PFSK-1 (cell line): ENCODE data around the gene WDR62.

ENCODE experiments used
- FOXP2 ChIP-seq: optimal IDR thresholded peaks from 2 replicates; pipeline ENCODE3; 2011; ENCODE audit warnings: borderline replicate concordance, control low read depth, inconsistent platforms; ENCODE audit not compliant: insufficient read depth; ENCODE audit errors: extremely low read length, extremely low read depth
- POLR2AphosphoS5 ChIP-seq: IDR thresholded peaks from 2 replicates; pipeline ENCODE4 v1.6.1; 2012; ENCODE audit warnings: low read depth, mild to moderate bottlenecking, control low read depth, low read length, moderate library complexity
- REST ChIP-seq, 2 experiments: IDR thresholded peaks; 2 replicates each; pipeline versions ENCODE4 v1.6.1 to v1.8.0; 2011 to 2012; ENCODE audit warnings: low read depth in 2 of 2, low read length in 2 of 2, control low read depth in 1 of 2, inconsistent platforms in 1 of 2, mild to moderate bottlenecking in 1 of 2, moderate library complexity in 1 of 2; ENCODE audit not compliant: insufficient read depth in 1 of 2
- SIN3A ChIP-seq: IDR thresholded peaks from 2 replicates; pipeline ENCODE4 v1.6.1; 2012; ENCODE audit warnings: mild to moderate bottlenecking, low read length, moderate library complexity, borderline replicate concordance; ENCODE audit not compliant: insufficient read depth
- TAF1 ChIP-seq: IDR thresholded peaks from 2 replicates; pipeline ENCODE4 v1.6.1; 2012; ENCODE audit warnings: low read length, control low read depth, borderline replicate concordance; ENCODE audit not compliant: insufficient read depth

The WDR62 gene

GRCh38 chr19:36090910-36091695 lies 36.4 kb downstream of the WDR62 start:
- TF ChIP-seq FOXP2 = no peak
- TF ChIP-seq REST (IDR thresholded peaks at IDR 0.05; ENCODE audit: insufficient read depth in 1 of 2, low read depth in 2 of 2, low read length in 2 of 2) = no peak
- TF ChIP-seq SIN3A = no peak
- TF ChIP-seq POLR2AphosphoS5 = no peak
- TF ChIP-seq TAF1 = no peak

GRCh38 chr19:36092566-36092965 lies 37.9 kb downstream of the WDR62 start:
- no peak for TF ChIP-seq TAF1
- TF ChIP-seq REST (IDR thresholded peaks at IDR 0.05; ENCODE audit: insufficient read depth in 1 of 2, low read depth in 2 of 2, low read length in 2 of 2) = no peak
- TF ChIP-seq POLR2AphosphoS5 = no peak
- no peak for TF ChIP-seq SIN3A
- TF ChIP-seq FOXP2 = no peak

GRCh38 chr19:36093146-36093662 lies 38.5 kb downstream of the WDR62 start:
- TF ChIP-seq SIN3A (no peak), FOXP2 (no peak), REST (IDR thresholded peaks at IDR 0.05; ENCODE audit: insufficient read depth in 1 of 2, low read depth in 2 of 2, low read length in 2 of 2) (no peak), POLR2AphosphoS5 (no peak), TAF1 (no peak)

- TF ChIP-seq REST (IDR thresholded peaks at IDR 0.05; ENCODE audit: insufficient read depth in 1 of 2, low read depth in 2 of 2, low read length in 2 of 2) = no peak
- no peak for TF ChIP-seq FOXP2
- TF ChIP-seq TAF1 = no peak
- TF ChIP-seq POLR2AphosphoS5 = no peak
These were observed 39.0 kb downstream of the WDR62 start for GRCh38 chr19:36093687-36094086.
